Hepatocyte (in vitro differentiated cells): ENCODE results near the gene NKIRAS1.

Experiments
- EZH2phosphoT487 ChIP-seq: fragments of 200-600 bp; sonication (generic); IDR thresholded peaks from one replicate; pipeline ENCODE4 v1.6.1; 2018; ENCODE audit warnings: antibody characterized with exemption, mild to moderate bottlenecking, low read depth, moderate library complexity; ENCODE audit not compliant: unreplicated experiment, severe bottlenecking
- TF ChIP-seq, protein P1 (sequence below): fragments of 200-600 bp; sonication (generic); IDR thresholded peaks from 2 replicates; pipeline ENCODE4 v1.5.1; 2016; ENCODE audit warnings: antibody characterized with exemption, mild to moderate bottlenecking; ENCODE audit not compliant: poor library complexity

DNA sequence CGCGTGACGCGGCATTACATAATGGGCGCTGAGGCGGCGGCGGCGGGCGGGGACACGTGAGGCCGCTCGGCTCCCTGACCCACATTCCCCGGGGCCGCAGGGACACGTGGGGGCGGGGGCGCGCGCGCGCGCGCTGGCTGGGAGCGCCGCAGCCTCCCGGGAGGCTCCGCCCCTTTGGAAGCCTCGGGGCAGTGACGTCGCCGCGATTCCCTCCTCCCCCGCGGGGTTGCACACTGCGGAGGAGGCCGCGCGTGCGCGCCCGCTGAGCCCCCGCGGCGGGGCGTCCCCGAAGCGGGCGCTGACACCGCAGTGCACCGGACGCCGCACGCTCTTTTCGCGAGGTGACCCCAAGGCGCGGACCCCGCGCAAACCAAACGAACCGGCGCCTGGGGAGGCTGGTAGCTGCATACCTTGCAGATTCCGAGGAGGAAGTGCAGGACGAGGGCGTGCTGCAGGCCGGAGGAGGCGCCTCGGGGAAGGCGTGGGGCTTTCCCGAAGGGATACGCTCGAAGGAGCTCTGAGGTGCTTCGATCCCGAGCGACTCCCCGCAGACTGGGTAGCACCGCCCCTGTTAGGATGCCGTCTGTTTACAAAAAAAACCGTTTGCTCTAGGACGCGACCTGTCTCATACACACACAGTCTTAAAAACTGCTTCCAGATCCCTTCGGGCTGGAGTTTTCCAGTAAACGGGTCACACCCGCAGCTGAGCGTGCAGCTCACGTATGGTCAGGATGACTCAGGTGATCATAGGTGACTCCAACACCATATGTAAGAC lies 29.3 kb upstream of the NKIRAS1 start:
- TF ChIP-seq, protein P1, sequence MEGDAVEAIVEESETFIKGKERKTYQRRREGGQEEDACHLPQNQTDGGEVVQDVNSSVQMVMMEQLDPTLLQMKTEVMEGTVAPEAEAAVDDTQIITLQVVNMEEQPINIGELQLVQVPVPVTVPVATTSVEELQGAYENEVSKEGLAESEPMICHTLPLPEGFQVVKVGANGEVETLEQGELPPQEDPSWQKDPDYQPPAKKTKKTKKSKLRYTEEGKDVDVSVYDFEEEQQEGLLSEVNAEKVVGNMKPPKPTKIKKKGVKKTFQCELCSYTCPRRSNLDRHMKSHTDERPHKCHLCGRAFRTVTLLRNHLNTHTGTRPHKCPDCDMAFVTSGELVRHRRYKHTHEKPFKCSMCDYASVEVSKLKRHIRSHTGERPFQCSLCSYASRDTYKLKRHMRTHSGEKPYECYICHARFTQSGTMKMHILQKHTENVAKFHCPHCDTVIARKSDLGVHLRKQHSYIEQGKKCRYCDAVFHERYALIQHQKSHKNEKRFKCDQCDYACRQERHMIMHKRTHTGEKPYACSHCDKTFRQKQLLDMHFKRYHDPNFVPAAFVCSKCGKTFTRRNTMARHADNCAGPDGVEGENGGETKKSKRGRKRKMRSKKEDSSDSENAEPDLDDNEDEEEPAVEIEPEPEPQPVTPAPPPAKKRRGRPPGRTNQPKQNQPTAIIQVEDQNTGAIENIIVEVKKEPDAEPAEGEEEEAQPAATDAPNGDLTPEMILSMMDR = no peak
- TF ChIP-seq EZH2phosphoT487 = no peak
